Hepatocyte (in vitro differentiated cells): ENCODE measurements around the gene PRKG1. TPM values are rescaled to one million over a fixed set of nuclear protein-coding genes. Genes with fewer than 3 reads are reported as not detected.

Source experiments
- DNase-seq: peaks from one replicate; pipeline ENCODE4 v3.0.0-alpha.2; 2016; ENCODE audit warnings: low spot score
- H2AFZ ChIP-seq: fragments of 200-600 bp; sonication (generic); 2 replicates; pipeline ENCODE4 v1.6.0; 2016; ENCODE audit warnings: antibody characterized with exemption, mild to moderate bottlenecking
- H3K27ac ChIP-seq: fragments of 200-600 bp; sonication (generic); 2 replicates; pipeline ENCODE4 v1.5.1; 2016; ENCODE audit warnings: mild to moderate bottlenecking
- H3K27me3 ChIP-seq: fragments of 200-600 bp; sonication (generic); 2 replicates; pipeline ENCODE4 v1.6.1; 2016
- H3K36me3 ChIP-seq: fragments of 200-600 bp; sonication (generic); replicated peaks from 2 replicates; pipeline ENCODE4 v1.5.1; 2016; ENCODE audit warnings: low read depth; ENCODE audit not compliant: insufficient read depth
- H3K4me1 ChIP-seq: fragments of 200-600 bp; sonication (generic); 2 replicates; pipeline ENCODE4 v1.5.1; 2016; ENCODE audit warnings: mild to moderate bottlenecking, moderate library complexity; ENCODE audit not compliant: insufficient read depth
- H3K4me2 ChIP-seq: fragments of 200-600 bp; sonication (generic); 2 replicates; pipeline ENCODE4 v1.6.0; 2016
- H3K4me3 ChIP-seq: fragments of 200-600 bp; sonication (generic); 2 replicates; pipeline ENCODE4 v1.5.1; 2016; ENCODE audit warnings: mild to moderate bottlenecking
- H3K79me2 ChIP-seq: fragments of 200-600 bp; sonication (generic); 2 replicates; pipeline ENCODE4 v1.6.0; 2017; ENCODE audit warnings: mild to moderate bottlenecking
- H3K9me2 ChIP-seq: fragments of 200-600 bp; sonication (generic); replicated peaks from 2 replicates; pipeline ENCODE4 v1.6.0; 2017; ENCODE audit warnings: mild to moderate bottlenecking; ENCODE audit not compliant: insufficient read depth
- H3K9me3 ChIP-seq: fragments of 200-600 bp; sonication (generic); 2 replicates; pipeline ENCODE4 v1.5.1; 2016; ENCODE audit warnings: low read depth, mild to moderate bottlenecking
- H4K20me1 ChIP-seq: fragments of 200-600 bp; sonication (generic); 2 replicates; pipeline ENCODE4 v1.6.0; 2016; ENCODE audit warnings: mild to moderate bottlenecking; ENCODE audit not compliant: insufficient read depth, poor library complexity, severe bottlenecking
- EZH2 ChIP-seq: fragments of 200-600 bp; sonication (generic); IDR thresholded peaks from 2 replicates; pipeline ENCODE4 v1.6.1; 2016; ENCODE audit warnings: antibody characterized with exemption, mild to moderate bottlenecking, borderline replicate concordance
- EZH2phosphoT487 ChIP-seq: fragments of 200-600 bp; sonication (generic); IDR thresholded peaks from one replicate; pipeline ENCODE4 v1.6.1; 2018; ENCODE audit warnings: antibody characterized with exemption, mild to moderate bottlenecking, low read depth, moderate library complexity; ENCODE audit not compliant: unreplicated experiment, severe bottlenecking
- WGBS: methylation state at CpG from one replicate; pipeline ENCODE4 v1.1.6; 2016; ENCODE audit warnings: low lambda C conversion rate; ENCODE audit errors: missing lambda C conversion rate; 5-methylcytosine and 5-hydroxymethylcytosine counted together
- polyA plus RNA-seq: library from polyadenylated mRNA; unstranded; fragments of >200 nt; fragmentation: Nextera tagmentation; extraction: Ambion mirVana; gene quantifications from 2 replicates; pipeline ENCODE4 v1.2.1, GENCODE V29; 2016
- total RNA-seq: library from RNA; depleted of rRNA; stranded (reverse); fragments of >200 nt; gene quantifications from 2 replicates; pipeline ENCODE4 v1.2.3, GENCODE V29; 2014
- TF ChIP-seq, protein P1 (sequence below): fragments of 200-600 bp; sonication (generic); IDR thresholded peaks from 2 replicates; pipeline ENCODE4 v1.5.1; 2016; ENCODE audit warnings: antibody characterized with exemption, mild to moderate bottlenecking; ENCODE audit not compliant: poor library complexity

PRKG1 gene
- total and polyA plus RNA-seq, 2 experiments from 2014 or later: 4.0 to 8.1 TPM

GRCh38 chr10:52250510-52250909 lies 1176.2 kb downstream of the PRKG1 start:
- Histone ChIP-seq H2AFZ (no peak overlapping the region), H3K79me2 (no peaks in the 10 kb centered on the region), H3K4me3 (no peak overlapping the region), H3K4me1 (no peaks in the 10 kb centered on the region), H3K27me3 (no peaks in the 10 kb centered on the region), H3K27ac (no peak overlapping the region), H3K9me3 (no peaks in the 10 kb centered on the region), H3K4me2 (no peak overlapping the region), H4K20me1 (no peaks in the 10 kb centered on the region), H3K36me3 (no peaks in the 10 kb centered on the region), H3K9me2 (no peaks in the 10 kb centered on the region)
- WGBS: 77% methylated on average over 3 of the region's 3 CpGs
- TF ChIP-seq, protein P1, sequence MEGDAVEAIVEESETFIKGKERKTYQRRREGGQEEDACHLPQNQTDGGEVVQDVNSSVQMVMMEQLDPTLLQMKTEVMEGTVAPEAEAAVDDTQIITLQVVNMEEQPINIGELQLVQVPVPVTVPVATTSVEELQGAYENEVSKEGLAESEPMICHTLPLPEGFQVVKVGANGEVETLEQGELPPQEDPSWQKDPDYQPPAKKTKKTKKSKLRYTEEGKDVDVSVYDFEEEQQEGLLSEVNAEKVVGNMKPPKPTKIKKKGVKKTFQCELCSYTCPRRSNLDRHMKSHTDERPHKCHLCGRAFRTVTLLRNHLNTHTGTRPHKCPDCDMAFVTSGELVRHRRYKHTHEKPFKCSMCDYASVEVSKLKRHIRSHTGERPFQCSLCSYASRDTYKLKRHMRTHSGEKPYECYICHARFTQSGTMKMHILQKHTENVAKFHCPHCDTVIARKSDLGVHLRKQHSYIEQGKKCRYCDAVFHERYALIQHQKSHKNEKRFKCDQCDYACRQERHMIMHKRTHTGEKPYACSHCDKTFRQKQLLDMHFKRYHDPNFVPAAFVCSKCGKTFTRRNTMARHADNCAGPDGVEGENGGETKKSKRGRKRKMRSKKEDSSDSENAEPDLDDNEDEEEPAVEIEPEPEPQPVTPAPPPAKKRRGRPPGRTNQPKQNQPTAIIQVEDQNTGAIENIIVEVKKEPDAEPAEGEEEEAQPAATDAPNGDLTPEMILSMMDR: no peak
- no peak for TF ChIP-seq EZH2phosphoT487
- no peak for TF ChIP-seq EZH2
- DNase-seq: no peak

DNA sequence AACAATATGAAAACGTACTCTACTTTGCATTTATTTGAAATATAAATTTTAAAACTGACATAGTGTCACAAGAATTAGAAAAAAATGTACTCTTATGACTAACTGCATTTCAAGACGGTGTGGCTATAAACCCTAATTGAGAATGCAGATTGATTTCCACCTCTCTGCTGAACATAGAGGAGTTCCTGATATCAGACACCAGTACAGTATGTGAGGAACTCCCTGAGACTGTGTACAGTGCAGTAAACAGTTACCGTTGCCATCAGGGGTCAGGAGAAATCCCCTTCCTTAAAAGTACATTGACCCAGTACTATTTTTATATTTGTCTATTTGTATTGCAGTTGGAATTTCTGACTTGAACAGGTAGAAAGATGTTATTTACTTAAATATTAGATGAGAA lies 1178.0 kb downstream of the PRKG1 start:
- TF ChIP-seq EZH2: no peak
- TF ChIP-seq, protein P1: no peak
- TF ChIP-seq EZH2phosphoT487: no peak
- no peak overlapping the region for H3K27ac ChIP-seq
- no peaks in the 10 kb centered on the region for H4K20me1 ChIP-seq
- no peak for DNase-seq
- no peaks in the 10 kb centered on the region for H3K4me1 ChIP-seq
- no peaks in the 10 kb centered on the region for H3K9me2 ChIP-seq
- 58% methylated on average over 3 of the region's 3 CpGs for WGBS
- H3K9me3 ChIP-seq: no peaks in the 10 kb centered on the region
- H3K36me3 ChIP-seq: no peaks in the 10 kb centered on the region
- no peak overlapping the region for H3K4me2 ChIP-seq
- no peaks in the 10 kb centered on the region for H3K27me3 ChIP-seq
- no peak overlapping the region for H2AFZ ChIP-seq
- H3K4me3 ChIP-seq: no peak overlapping the region
- H3K79me2 ChIP-seq: no peaks in the 10 kb centered on the region

- no peak for DNase-seq
- Histone ChIP-seq H3K36me3 (no peaks in the 10 kb centered on the region), H3K9me2 (no peaks in the 10 kb centered on the region), H3K4me2 (no peak overlapping the region), H3K27ac (no peak overlapping the region), H3K79me2 (no peaks in the 10 kb centered on the region), H4K20me1 (no peaks in the 10 kb centered on the region), H3K9me3 (no peaks in the 10 kb centered on the region), H2AFZ (no peak overlapping the region), H3K4me1 (no peaks in the 10 kb centered on the region), H3K27me3 (no peaks in the 10 kb centered on the region), H3K4me3 (no peak overlapping the region)
- TF ChIP-seq EZH2phosphoT487 (no peak), EZH2 (no peak)
- TF ChIP-seq, protein P1: no peak
- 95% methylated on average over 6 of the region's 6 CpGs for WGBS
Observed at GRCh38 chr10:52256832-52257691, 1182.8 kb downstream of the PRKG1 start.
